Stromal cell of bone marrow (primary cell): Measurements from ENCODE around the gene MPP3.

Experiments used
- DNase-seq: peaks from one replicate; pipeline ENCODE4 v3.0.0-alpha.2; 2012; ENCODE audit warnings: low read depth

The MPP3 gene

DNA sequence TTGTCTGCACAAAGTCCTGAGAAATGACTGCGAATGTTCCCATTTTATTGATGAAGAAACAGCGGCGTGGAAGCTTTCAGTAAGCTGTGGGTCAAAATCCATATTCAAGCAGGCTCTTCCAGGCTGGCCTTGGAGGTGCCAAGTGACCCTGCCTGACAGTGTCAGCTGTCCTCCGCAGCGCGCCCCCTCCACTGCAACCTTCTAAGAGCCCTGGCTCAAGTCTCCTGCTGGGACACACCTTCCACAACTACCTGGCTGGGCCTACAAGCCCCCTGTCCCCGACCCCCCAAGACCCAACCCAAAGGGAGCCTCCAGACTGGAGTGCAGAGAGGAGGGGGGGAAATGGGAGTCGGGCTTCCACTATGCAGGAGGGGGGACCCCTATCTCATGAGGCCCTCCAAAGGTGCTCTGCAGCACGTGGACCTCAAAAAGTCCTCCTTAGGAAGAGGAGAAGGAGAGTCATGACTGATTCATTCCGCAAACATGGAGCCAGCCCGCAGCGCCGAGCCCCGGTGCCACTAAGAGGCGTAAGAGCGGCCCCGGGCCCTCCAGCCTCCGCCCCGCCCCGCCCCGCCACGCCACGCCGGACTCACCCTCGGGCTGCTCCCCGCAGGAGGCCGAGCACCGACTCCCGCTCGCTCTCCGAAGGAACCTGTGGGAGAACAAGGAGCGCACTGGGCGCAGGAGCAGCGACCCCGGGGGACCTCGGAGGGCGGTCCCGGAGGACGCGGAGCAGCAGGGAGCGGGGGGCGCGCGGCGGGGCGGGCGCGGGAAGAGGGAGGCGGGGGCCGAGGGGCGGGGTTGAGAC lies 574 bp downstream of the MPP3 start:
- peak; percentile 49 for DNase-seq

GRCh38 chr17:43831633-43832032 lies 1.3 kb downstream of the MPP3 start:
- no peak for DNase-seq

DNA sequence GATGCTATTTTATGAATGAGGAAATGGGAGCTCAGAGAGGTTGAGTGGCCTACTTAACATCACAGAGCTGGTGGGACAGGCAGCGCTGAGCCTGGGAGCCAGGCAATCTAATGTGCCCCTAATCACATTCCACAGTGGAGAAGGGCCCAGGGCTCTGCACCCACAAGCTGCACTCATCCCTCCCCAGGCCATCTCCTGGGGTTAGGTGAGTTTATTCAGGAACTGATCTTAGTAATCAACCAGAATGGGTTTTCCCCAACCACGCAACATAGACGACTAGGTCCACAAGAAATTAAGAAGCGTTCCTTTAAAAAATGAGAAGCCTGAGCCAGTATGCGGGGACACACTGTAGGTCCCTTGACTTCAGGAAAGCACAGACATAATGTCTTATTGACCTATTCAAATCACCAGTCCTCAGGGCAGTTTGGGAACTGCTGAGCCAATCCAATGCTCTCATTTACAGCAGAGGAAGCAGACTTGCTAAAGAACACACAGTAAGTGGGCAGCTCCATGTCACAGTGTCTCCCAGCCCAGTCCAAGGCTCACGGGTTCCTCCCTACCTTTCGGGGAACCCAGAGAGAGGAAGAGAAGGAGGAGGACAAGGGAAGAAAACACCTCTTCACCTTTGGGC lies 2.3 kb downstream of the MPP3 start:
- DNase-seq = no peak

DNA sequence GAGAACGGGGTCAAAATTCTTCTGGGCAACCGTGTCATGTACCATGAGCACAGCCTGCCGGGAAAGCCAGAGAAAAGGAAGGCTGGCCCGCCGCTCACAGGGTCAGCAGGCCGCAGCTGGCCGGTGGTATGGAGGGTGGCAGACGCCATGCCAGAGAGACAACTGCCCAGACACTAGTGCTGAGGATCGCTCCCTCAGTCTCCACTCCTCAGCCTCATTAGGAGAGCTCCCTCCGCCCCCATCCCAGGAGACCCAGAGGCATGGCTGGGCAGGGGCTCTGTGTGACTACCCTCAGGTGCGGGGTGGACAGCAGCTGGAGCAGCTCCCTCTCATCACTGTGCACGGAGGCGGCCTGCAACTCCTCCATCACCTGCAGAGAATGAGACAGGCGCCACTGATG lies 3.2 kb downstream of the MPP3 start:
- no peak for DNase-seq

GRCh38 chr17:43827596-43827995 lies 5.3 kb downstream of the MPP3 start:
- DNase-seq = no peak

DNA sequence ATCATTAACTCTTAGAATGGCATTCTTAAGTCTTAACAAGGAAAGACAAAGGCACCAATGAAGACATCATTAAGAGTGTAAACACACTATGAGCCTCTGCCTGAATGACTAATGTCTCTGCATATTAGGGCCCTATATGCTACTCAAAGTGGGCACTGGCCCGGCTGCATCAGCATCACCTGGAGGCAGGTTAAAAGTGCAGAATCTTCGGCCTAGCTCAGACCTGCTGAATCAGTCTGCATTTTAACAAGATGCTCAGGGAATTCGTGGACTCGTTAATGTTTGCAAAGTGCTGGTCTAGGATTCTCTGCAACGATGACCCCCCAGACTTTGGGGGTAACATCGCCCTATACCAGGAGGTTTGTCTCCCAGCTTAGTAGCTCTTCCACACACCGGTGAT lies 6.7 kb downstream of the MPP3 start:
- DNase-seq = no peak

GRCh38 chr17:43825567-43825966 lies 7.4 kb downstream of the MPP3 start:
- no peak for DNase-seq

GRCh38 chr17:43823350-43824084 lies 9.4 kb downstream of the MPP3 start:
- DNase-seq = no peak

- no peak for DNase-seq
Measured at GRCh38 chr17:43822570-43823190, 10.3 kb downstream of the MPP3 start.

DNA sequence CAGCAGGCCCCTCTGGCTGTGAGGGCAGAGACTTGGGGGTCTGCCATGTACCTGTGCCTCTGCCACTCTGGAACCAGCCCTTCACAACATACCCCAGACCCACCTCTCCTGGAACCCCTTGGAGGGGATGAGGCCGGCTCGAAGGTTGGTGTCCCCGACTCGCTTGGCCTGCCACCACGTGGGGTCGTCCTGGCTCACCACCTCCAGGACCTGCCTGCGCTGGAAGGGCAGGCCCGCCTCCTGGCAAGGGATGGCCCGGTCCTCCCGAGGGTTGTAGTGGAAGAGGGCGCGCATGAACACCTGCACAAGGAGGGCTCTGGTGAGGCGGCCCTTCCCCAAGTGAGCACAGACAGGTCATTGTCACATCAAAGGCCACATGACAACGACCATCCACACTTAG lies 12.2 kb downstream of the MPP3 start:
- no peak for DNase-seq

- DNase-seq = no peak
Measured at GRCh38 chr17:43818966-43819365, 14.0 kb downstream of the MPP3 start.

GRCh38 chr17:43817826-43818225 lies 15.1 kb downstream of the MPP3 start:
- no peak for DNase-seq

GRCh38 chr17:43816336-43817320 lies 16.3 kb downstream of the MPP3 start:
- DNase-seq = no peak

GRCh38 chr17:43814714-43815113 lies 18.2 kb downstream of the MPP3 start:
- DNase-seq = peak; percentile 45

DNA sequence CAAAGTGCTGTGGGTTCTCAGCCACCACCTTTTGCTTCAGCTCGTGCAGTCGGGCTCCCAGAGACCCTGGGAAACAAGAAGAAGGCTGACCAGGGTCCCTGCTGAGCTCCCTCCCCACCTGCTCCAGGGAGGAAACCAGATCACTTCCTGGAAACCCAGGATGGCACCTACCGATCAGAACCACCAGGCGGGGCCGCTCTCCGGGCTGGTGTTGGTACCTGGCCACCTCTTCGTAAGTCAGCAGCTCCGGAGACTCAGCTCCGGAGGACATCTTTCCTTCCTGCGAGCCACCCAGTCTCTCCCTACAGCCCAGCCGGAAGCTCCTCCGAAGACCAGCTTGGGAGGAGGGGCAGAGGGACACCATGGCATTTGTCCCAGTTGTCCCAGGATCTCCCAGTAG lies 18.9 kb downstream of the MPP3 start:
- no peak for DNase-seq

- no peak for DNase-seq
Measured at GRCh38 chr17:43813386-43813785, 19.6 kb downstream of the MPP3 start.

DNA sequence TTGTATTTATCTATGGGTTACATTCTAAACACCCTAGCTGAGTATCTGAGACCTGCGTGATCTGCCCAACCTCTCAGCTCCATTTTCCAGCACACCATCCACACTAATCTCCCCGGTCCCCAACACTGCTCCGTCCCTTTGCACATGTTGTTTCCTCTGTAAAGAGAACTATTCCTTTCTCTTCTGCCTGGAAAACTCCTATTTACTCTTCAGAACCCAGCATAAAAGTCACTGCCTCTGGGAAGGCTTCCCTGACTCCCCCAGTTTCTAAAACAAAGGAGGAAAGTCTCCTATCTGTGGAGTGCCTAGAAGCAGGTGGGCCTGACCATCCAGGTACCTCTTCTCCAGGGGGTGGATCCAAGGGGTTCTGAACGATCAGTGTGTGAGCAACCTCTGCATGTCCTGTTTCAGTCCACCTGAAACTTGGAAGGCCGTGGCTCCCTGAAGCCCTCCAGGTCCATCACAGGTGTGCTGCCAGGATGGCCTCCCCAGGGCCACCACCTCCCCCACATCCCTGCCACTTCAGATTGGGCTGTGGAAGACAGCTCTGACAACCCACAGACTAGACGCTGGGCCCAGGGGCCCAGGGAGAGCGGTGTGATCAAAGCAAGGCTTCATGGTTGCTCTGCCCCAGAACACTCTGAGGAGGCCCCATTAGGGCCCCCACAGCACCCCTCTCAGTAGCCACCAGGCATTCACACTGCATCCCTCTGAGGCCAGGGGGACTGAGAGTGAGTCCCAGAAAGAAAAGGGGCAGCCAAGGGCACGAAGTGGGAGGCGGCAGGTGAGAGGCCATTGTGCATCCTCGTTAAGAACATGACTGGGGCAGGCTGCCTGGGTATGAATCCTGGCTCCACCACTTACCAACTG lies 20.3 kb downstream of the MPP3 start:
- DNase-seq = no peak

- no peak for DNase-seq
Measured at GRCh38 chr17:43810823-43811222, 22.1 kb downstream of the MPP3 start.

- no peak for DNase-seq
Measured at GRCh38 chr17:43810226-43810715, 22.7 kb downstream of the MPP3 start.

- no peak for DNase-seq
Measured at GRCh38 chr17:43809121-43809520, 23.8 kb downstream of the MPP3 start.
